SK-N-SH (cell line): ENCODE measurements around the gene LEPR.

Experiments
- CTCF ChIP-seq: fragments of 200-600 bp; sonication (generic); IDR thresholded peaks from 2 replicates; pipeline ENCODE4 v1.6.1; 2017; ENCODE audit warnings: antibody characterized with exemption, mild to moderate bottlenecking, moderate library complexity
- FOXJ3 ChIP-seq: sonication (generic); formaldehyde crosslinking; IDR thresholded peaks from 2 replicates; pipeline ENCODE4 v1.5.1; 2020; ENCODE audit warnings: mild to moderate bottlenecking, missing genetic modification reagents
- GABPA ChIP-seq: IDR thresholded peaks from 2 replicates; pipeline ENCODE4 v1.4.0; 2012; ENCODE audit warnings: low read depth, mild to moderate bottlenecking
- MAX ChIP-seq: IDR thresholded peaks from 2 replicates; pipeline ENCODE4 v1.4.0; 2012; ENCODE audit warnings: low read depth
- MXI1 ChIP-seq: IDR thresholded peaks from 2 replicates; pipeline ENCODE4 v1.6.1; 2012; ENCODE audit warnings: mild to moderate bottlenecking, low read depth, low read length, improper control_type of control experiment
- NFIC ChIP-seq: IDR thresholded peaks from 2 replicates; pipeline ENCODE4 v1.4.0; 2012; ENCODE audit warnings: borderline replicate concordance
- POLR2AphosphoS5 ChIP-seq: IDR thresholded peaks from 2 replicates; pipeline ENCODE4 v1.6.1; 2012; ENCODE audit warnings: low read depth, low read length
- RAD21 ChIP-seq: IDR thresholded peaks from 2 replicates; pipeline ENCODE4 v1.6.1; 2012; ENCODE audit warnings: mild to moderate bottlenecking, low read length
- REST ChIP-seq: IDR thresholded peaks from 2 replicates; pipeline ENCODE4 v1.6.1; 2012; ENCODE audit warnings: mild to moderate bottlenecking, low read depth, low read length, moderate library complexity
- SIN3A ChIP-seq: IDR thresholded peaks from 2 replicates; pipeline ENCODE4 v1.6.1; 2012; ENCODE audit warnings: low read depth, mild to moderate bottlenecking, low read length, moderate library complexity, borderline replicate concordance
- TAF1 ChIP-seq: IDR thresholded peaks from 2 replicates; pipeline ENCODE4 v1.6.1; 2012; ENCODE audit warnings: low read depth, mild to moderate bottlenecking, low read length, moderate library complexity, borderline replicate concordance

- no peak for TF ChIP-seq REST
- no peak for TF ChIP-seq CTCF
- no peak for TF ChIP-seq MAX
- no peak for TF ChIP-seq MXI1
- TF ChIP-seq GABPA, result no peak
- no peak for TF ChIP-seq POLR2AphosphoS5
- no peak for TF ChIP-seq SIN3A
- TF ChIP-seq FOXJ3 (CRISPR knock-in tag), result no peak
- no peak for TF ChIP-seq RAD21
- no peak for TF ChIP-seq TAF1
- no peak for TF ChIP-seq NFIC
Measured at GRCh38 chr1:65434760-65435159, 14.3 kb downstream of the LEPR start.
